Occipital lobe (tissue), 2 donors: ENCODE measurements around the gene GLA. TPM values are rescaled to one million over a fixed set of nuclear protein-coding genes. Genes with fewer than 3 reads are reported as not detected.

Source experiments
- DNase-seq: peaks from one replicate; lab custom pipeline; 2025; lab: John Stamatoyannopoulos, UW
- total RNA-seq: library from RNA; depleted of rRNA; stranded (reverse); fragments of >200 nt; gene quantifications from one replicate; pipeline ENCODE4 v1.2.3, GENCODE V29; 2014

GLA gene
- total RNA-seq, 1 donor from 2014 or later, result 20.7 TPM

DNA sequence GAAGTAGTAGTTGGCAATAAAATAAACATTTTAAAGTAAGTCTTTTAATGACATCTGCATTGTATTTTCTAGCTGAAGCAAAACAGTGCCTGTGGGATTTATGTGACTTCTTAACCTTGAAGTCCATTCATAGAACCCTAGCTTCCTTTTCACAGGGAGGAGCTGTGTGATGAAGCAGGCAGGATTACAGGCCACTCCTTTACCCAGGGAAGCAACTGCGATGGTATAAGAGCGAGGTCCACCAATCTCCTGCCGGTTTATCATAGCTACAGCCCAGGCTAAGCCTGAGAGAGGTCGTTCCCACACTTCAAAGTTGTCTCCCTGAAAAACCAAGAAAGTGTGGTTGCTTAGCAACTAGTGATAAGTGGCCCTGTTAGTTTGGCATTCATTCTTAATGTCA is 9.9 kb downstream of the GLA start:
- no peak for DNase-seq

- no peak for DNase-seq
These were observed 11.9 kb downstream of the GLA start for GRCh38 chrX:101395789-101396188.

- DNase-seq, result no peak
These were observed 13.4 kb downstream of the GLA start for GRCh38 chrX:101394372-101394771.

- DNase-seq, result no peak
These were observed 14.0 kb downstream of the GLA start for GRCh38 chrX:101393530-101394305.

GRCh38 chrX:101391831-101392230 is 15.9 kb downstream of the GLA start:
- DNase-seq, result no peak

DNA sequence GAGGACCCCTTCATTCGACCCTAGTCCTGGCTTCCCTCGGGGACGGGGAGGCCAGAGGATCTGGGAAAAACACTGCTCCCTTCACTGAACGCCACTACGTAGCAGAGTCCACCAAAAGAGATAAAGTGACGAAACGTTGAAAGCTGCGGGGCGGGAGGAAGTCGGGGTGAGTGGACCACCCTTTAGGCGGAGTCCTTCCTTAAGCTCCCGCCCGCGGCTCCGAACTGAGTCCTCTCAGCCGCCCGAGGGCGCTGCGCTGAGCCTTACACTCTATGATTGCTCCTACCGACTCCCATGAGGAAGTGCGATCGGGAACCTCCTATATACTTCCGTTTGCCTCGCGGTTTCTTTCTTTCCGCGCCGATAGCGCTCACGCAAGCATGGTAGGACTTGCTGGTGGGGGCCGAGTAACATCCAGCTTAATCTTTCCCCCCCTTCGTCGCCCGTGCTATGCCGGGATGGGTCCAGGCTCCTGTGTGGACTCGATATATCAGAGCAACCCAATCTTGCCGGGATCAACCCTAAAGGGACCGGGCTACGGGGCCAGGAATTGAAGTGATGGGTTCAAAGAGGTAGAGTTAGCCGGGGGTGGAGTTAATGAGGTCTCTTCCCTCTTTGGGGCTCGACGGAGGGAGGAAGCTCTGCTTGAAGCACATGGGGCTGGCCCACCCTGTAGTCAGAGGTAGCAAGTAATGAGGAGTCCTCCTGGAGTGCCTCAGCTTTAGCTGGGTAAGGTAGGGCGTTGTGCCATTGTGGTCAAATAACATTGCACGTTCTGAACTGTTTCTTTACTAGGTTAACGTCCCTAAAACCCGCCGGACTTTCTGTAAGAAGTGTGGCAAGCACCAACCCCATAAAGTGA is 16.8 kb downstream of the GLA start, which contains the start of gene RPL36A:
RPL36A (plus strand) TSS at position 348 of the 862 bp plus-strand sequence; CDS start at position 381, 33 bp downstream.
- peak; percentile 73 for DNase-seq

GRCh38 chrX:101388604-101389003 is 19.1 kb downstream of the GLA start:
- DNase-seq, result no peak

DNA sequence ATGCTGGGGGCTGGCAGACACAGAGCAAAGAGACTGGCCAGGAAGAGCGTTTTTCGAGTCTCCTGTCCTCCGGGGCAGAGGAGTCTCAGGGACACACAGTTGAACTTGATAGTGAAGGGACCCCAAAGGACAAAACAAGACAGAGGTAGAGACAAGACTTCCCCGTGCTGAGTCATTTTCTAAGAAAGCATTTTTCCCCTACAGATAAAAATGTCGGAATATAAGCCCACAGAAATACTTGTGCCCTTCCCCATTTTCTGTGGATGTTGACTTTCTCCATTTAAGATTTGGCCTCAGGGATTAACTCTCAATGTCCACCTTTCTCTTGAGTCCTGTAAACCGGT is 21.2 kb downstream of the GLA start:
- no peak for DNase-seq

DNA sequence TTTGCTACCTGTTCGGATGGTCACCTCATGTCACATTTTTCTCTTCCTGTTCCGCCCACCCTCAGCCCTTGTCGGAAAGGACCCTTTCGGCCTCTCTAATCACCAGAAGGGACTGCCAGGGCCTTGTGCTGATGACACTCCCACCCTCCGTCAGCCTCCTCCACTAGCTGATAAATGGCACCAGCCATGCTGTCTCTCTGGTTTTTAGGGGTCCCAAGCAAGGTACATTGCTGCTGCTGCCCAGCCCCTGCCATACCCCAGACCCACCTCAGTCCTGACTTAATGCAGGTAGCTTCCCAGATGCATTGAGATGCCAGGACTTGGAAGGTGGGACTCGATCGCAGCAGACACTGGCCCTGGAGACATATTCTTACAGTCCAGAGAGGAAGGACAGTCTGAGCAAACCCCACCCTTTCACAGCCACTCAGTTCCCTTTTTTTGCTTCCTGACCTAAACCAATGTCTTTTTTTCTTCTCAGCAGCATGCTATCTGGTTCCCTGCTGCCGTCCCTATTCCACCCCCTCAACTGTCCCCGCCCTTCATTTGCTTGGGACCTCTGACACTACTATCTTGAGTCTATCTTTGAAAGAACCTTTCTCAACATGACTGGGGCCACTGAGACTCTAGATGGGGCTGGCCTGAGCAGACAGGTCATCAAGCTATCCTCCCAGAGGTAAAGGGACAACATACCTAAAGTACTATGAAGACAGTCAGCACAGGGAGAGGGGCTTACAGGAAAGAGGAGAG is 21.8 kb downstream of the GLA start, which contains the start of gene BTK:
BTK (minus strand) TSS at position 397 of the 747 bp plus-strand sequence. CDS start 10,907 bp downstream, outside the sequence.
- no peak for DNase-seq

- no peak for DNase-seq
These were observed 22.6 kb downstream of the GLA start for GRCh38 chrX:101385026-101385684.

DNA sequence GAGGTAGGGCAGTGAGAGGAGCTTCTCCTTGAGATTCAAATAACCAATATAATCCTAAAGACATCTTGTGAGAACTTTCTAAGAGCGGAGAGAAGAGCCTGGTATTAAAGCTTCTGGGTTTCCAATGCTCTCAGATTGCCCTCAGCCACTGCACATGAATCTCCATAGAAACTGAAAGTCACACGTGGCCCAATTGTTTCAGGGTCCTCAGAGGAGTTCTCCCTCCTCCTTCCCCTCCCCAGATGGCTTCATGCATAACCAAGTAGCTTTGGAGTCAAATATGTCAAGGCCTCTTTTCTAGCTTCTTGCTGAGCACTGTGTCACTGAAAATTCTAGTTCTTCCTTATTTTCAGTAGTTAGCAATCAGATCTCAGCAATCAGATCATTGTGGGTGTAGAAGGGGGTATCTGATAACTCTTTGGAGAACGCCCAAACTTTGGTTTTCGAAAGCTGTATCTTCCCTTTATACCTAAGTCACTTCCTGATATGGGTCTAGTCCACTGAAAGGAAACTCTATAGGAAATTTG is 24.0 kb downstream of the GLA start:
- no peak for DNase-seq

- DNase-seq, result no peak
These were observed 30.2 kb downstream of the GLA start for GRCh38 chrX:101377547-101377946.

DNA sequence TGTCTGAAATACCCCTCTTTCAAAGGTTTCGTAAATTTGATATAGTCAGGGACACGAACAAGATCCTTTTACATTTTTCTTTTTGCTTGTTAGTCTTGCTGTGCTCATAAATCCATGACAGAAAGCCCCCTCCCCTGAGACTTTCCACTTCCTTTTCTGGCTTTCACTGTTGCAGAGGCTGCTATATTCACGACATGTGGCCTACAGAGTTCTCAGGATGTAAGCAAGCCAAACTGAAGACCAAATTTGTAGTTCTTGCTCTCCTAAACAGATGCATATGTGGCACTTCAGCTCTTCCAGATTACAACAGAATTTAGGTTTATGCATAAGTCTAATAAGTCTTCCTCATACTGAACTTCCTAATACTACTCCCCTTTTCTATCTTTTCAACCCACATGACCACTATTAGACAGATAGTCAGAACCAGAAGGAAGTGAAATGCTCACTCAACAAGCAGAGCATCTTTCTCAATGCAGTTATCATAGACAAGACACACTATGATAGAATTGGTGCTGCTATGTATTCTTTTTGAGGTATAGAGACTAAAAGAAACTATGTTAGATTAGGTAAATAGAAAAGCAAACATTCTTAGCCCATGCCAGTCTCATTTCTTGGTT is 36.7 kb downstream of the GLA start:
- no peak for DNase-seq

DNA sequence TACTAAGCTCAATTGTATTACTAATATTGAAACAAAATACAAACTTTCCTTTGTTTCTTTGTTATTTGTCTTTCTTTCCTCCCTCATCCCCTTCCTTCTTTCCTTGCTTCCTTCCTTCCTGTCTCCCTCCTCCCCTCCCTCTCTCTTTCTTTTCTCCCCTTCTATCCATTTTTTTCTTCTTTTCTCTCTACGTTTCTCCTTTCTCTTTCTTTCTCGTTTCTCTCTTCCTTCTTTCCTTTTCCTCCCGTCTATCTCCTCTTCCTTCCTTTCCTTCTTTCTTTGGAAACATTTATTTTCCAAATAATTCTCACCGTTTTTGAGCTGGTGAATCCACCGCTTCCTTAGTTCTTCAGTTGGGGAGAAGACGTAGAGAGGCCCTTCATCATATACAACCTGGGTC is 38.0 kb downstream of the GLA start:
- no peak for DNase-seq

- DNase-seq, result no peak
These were observed 38.9 kb downstream of the GLA start for GRCh38 chrX:101368800-101369199.

- no peak for DNase-seq
These were observed 42.4 kb downstream of the GLA start for GRCh38 chrX:101365301-101365795.

DNA sequence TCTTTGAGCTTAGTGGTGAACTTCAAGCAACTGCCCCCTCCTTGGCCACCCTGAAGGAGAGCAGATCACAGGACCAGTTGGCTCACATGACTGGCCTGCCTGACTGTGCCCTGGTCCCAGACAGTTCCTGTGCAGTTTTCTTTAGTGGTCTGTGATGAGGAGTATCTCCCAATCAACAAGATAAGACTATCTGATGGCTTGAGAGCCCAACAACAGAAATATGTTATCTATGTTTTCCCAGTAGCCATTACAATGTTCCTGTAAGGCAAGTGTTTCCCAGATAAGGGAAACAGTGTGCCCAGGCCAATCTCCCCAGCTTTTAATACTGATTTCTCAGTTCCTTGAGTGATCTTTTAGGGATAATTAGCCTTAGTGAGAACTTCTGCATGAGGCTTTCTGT is 45.0 kb downstream of the GLA start:
- no peak for DNase-seq

GRCh38 chrX:101362116-101362515 is 45.6 kb downstream of the GLA start:
- no peak for DNase-seq

GRCh38 chrX:101360390-101360789 is 47.3 kb downstream of the GLA start:
- no peak for DNase-seq

DNA sequence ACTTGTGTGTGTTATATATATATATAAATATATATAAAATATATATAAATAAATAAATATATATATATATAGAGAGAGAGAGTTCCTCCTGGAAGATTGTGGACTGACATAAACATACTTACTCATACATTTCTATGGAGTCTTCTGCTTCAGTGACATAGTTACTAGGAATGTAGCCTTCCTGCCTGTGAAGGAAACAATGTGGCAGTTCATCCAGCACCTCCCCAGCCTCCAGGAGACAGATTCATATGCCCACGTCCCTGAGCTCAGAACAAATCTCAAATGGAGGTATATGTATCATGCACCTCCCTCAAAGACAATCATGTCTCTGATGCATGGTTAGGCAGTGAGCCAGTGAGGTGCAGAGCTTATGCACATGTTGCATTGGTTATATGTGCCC is 47.8 kb downstream of the GLA start:
- no peak for DNase-seq
